Parathyroid adenoma (tissue), 2 donors: ENCODE data around the gene SEMA3A.

Experiments used
- H2AFZ ChIP-seq: fragments of 300-600 bp; sonication (generic); one replicate; pipeline ENCODE4 v1.7.0; 2017; ENCODE audit warnings: antibody characterized with exemption, mild to moderate bottlenecking
- H3K27ac ChIP-seq: fragments of 300-600 bp; sonication (generic); one replicate; pipeline ENCODE4 v1.7.0; 2017
- H3K27me3 ChIP-seq: fragments of 300-600 bp; sonication (generic); one replicate; pipeline ENCODE4 v1.7.0; 2017; ENCODE audit warnings: low read length; ENCODE audit not compliant: control insufficient read depth, insufficient read depth
- H3K36me3 ChIP-seq: fragments of 300-600 bp; sonication (generic); one replicate; pipeline ENCODE4 v1.7.0; 2017; ENCODE audit warnings: low read length; ENCODE audit not compliant: control insufficient read depth, insufficient read depth
- H3K4me1 ChIP-seq: fragments of 300-600 bp; sonication (generic); one replicate; pipeline ENCODE4 v1.7.0; 2017; ENCODE audit warnings: control low read depth
- H3K4me2 ChIP-seq: fragments of 300-600 bp; sonication (generic); one replicate; pipeline ENCODE4 v1.7.0; 2017; ENCODE audit warnings: low read length
- H3K4me3 ChIP-seq: fragments of 300-600 bp; sonication (generic); one replicate; pipeline ENCODE4 v1.7.0; 2017; ENCODE audit warnings: low read depth, low read length
- H3K79me2 ChIP-seq: fragments of 300-600 bp; sonication (generic); one replicate; pipeline ENCODE4 v1.7.0; 2017; ENCODE audit warnings: control low read depth
- H3K9ac ChIP-seq: fragments of 300-600 bp; sonication (generic); one replicate; pipeline ENCODE4 v1.7.0; 2017; ENCODE audit warnings: mild to moderate bottlenecking
- H3K9me3 ChIP-seq: fragments of 300-600 bp; sonication (generic); one replicate; pipeline ENCODE4 v1.7.0; 2017; ENCODE audit warnings: low read length; ENCODE audit not compliant: control insufficient read depth
- TF ChIP-seq, protein P1 (sequence below): fragments of 300-600 bp; sonication (generic); IDR thresholded peaks from one replicate; pipeline ENCODE4 v1.7.0; 2017; ENCODE audit warnings: antibody characterized with exemption, mild to moderate bottlenecking
- donor health status: primary hyperparathyroidism.

Gene SEMA3A

GRCh38 chr7:84232646-84233045 lies 38.1 kb upstream of the SEMA3A start:
- Histone ChIP-seq H3K4me1 (no peaks in the 10 kb centered on the region), H3K79me2 (no peaks in the 10 kb centered on the region), H3K36me3 (no peaks in the 10 kb centered on the region), H3K9ac (no peak overlapping the region), H2AFZ (no peak overlapping the region), H3K27me3 (no peaks in the 10 kb centered on the region), H3K4me3 (no peak overlapping the region), H3K9me3 (no peaks in the 10 kb centered on the region), H3K4me2 (no peak overlapping the region), H3K27ac (no peak overlapping the region)
- TF ChIP-seq, protein P1, sequence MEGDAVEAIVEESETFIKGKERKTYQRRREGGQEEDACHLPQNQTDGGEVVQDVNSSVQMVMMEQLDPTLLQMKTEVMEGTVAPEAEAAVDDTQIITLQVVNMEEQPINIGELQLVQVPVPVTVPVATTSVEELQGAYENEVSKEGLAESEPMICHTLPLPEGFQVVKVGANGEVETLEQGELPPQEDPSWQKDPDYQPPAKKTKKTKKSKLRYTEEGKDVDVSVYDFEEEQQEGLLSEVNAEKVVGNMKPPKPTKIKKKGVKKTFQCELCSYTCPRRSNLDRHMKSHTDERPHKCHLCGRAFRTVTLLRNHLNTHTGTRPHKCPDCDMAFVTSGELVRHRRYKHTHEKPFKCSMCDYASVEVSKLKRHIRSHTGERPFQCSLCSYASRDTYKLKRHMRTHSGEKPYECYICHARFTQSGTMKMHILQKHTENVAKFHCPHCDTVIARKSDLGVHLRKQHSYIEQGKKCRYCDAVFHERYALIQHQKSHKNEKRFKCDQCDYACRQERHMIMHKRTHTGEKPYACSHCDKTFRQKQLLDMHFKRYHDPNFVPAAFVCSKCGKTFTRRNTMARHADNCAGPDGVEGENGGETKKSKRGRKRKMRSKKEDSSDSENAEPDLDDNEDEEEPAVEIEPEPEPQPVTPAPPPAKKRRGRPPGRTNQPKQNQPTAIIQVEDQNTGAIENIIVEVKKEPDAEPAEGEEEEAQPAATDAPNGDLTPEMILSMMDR: no peak

DNA sequence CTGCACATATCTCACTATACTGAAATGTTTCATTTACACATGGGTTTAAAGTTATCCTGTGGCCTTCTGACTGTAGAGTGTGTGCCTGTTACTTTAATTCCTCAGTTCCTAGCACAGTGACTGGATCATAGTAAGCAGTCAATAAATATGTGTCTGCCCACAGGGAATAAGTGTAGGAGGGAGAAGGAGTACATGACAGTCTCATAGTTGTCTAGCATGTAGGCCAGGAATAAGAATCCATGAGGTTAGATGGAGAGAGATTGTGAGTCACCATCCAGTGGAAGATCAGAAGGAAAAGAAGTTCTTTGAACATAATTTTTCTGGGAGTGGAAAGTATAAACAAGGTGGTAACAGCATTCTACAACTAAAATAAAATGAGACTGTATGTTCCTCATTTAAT lies 36.6 kb upstream of the SEMA3A start:
- H3K9me3 ChIP-seq: no peaks in the 10 kb centered on the region
- no peak overlapping the region for H2AFZ ChIP-seq
- no peak overlapping the region for H3K27ac ChIP-seq
- H3K4me3 ChIP-seq: no peak overlapping the region
- TF ChIP-seq, protein P1: no peak
- no peaks in the 10 kb centered on the region for H3K27me3 ChIP-seq
- no peaks in the 10 kb centered on the region for H3K4me1 ChIP-seq
- H3K4me2 ChIP-seq: no peak overlapping the region
- H3K9ac ChIP-seq: no peak overlapping the region
- H3K36me3 ChIP-seq: no peaks in the 10 kb centered on the region
- no peaks in the 10 kb centered on the region for H3K79me2 ChIP-seq

GRCh38 chr7:84230491-84230890 lies 35.9 kb upstream of the SEMA3A start:
- H3K4me3 ChIP-seq: no peak overlapping the region

GRCh38 chr7:84228526-84228925 lies 33.9 kb upstream of the SEMA3A start:
- Histone ChIP-seq H3K27me3 (no peaks in the 10 kb centered on the region), H3K36me3 (no peaks in the 10 kb centered on the region), H3K4me3 (no peak overlapping the region), H3K4me2 (no peak overlapping the region), H3K4me1 (no peaks in the 10 kb centered on the region), H3K27ac (no peak overlapping the region), H2AFZ (no peak overlapping the region), H3K79me2 (no peaks in the 10 kb centered on the region), H3K9ac (no peak overlapping the region), H3K9me3 (no peaks in the 10 kb centered on the region)
- TF ChIP-seq, protein P1: no peak

More at GRCh38 chr7:84230491-84230890, 35.9 kb upstream of the SEMA3A start:
- no peak overlapping the region for H3K9ac ChIP-seq
- no peak overlapping the region for H2AFZ ChIP-seq
- H3K79me2 ChIP-seq: no peaks in the 10 kb centered on the region
- H3K9me3 ChIP-seq: no peaks in the 10 kb centered on the region
- TF ChIP-seq, protein P1: no peak
- no peaks in the 10 kb centered on the region for H3K27me3 ChIP-seq
- H3K36me3 ChIP-seq: no peaks in the 10 kb centered on the region
- H3K4me2 ChIP-seq: no peak overlapping the region
- H3K4me1 ChIP-seq: no peaks in the 10 kb centered on the region
- H3K27ac ChIP-seq: no peak overlapping the region

- no peak overlapping the region for H3K4me2 ChIP-seq
- H3K27me3 ChIP-seq: no peaks in the 10 kb centered on the region
- no peak overlapping the region for H3K9ac ChIP-seq
- no peaks in the 10 kb centered on the region for H3K79me2 ChIP-seq
- H3K9me3 ChIP-seq: no peaks in the 10 kb centered on the region
- no peak overlapping the region for H3K4me3 ChIP-seq
- H3K27ac ChIP-seq: no peak overlapping the region
- no peaks in the 10 kb centered on the region for H3K4me1 ChIP-seq
- no peak overlapping the region for H2AFZ ChIP-seq
- H3K36me3 ChIP-seq: no peaks in the 10 kb centered on the region
- TF ChIP-seq, protein P1: no peak
Observed at GRCh38 chr7:84226759-84227158, 32.2 kb upstream of the SEMA3A start.
